Activated CD8-positive, alpha-beta memory T cell treated with anti-CD3 and anti-CD28 coated beads, Interleukin-2, amount 50 U/mL, for 4 hours (primary cell): ENCODE results near the gene PLSCR2.
"Not testable (repeated sequence)": the region's sequence is repeated elsewhere in the genome, so short reads cannot be mapped to it uniquely, and the experiment has no call there.

ENCODE experiments used
- DNase-seq: peaks from one replicate; pipeline ENCODE4 v3.0.0-alpha.2; 2020

PLSCR2 gene

GRCh38 chr3:146469150-146470017, at the start of gene PLSCR2:
Gene PLSCR2, minus strand, starts transcription at chr3:146469561. Its CDS starts 9,657 bp downstream, at chr3:146459904.
- DNase-seq = peak; percentile 74

GRCh38 chr3:146517684-146518435, 48.5 kb upstream of the PLSCR2 start:
- no peak for DNase-seq

- DNase-seq = no peak
These were observed 44.2 kb upstream of the PLSCR2 start for GRCh38 chr3:146513386-146514051.

- DNase-seq = no peak
These were observed 42.2 kb upstream of the PLSCR2 start for GRCh38 chr3:146511402-146512134.

GRCh38 chr3:146507331-146508120, 38.2 kb upstream of the PLSCR2 start:
- DNase-seq = no peak

- no peak for DNase-seq
These were observed 36.2 kb upstream of the PLSCR2 start for GRCh38 chr3:146505516-146505915.

- DNase-seq = no peak
These were observed 35.3 kb upstream of the PLSCR2 start for GRCh38 chr3:146504498-146505197.

GRCh38 chr3:146503461-146504202, 34.3 kb upstream of the PLSCR2 start:
- DNase-seq = no peak

GRCh38 chr3:146502887-146503460, 33.6 kb upstream of the PLSCR2 start:
- DNase-seq = no peak

- no peak for DNase-seq
These were observed 32.4 kb upstream of the PLSCR2 start for GRCh38 chr3:146501752-146502151.

GRCh38 chr3:146499701-146500100, 30.3 kb upstream of the PLSCR2 start:
- no peak for DNase-seq

- DNase-seq = no peak
These were observed 28.8 kb upstream of the PLSCR2 start for GRCh38 chr3:146498002-146498736.

GRCh38 chr3:146497145-146497843, 27.9 kb upstream of the PLSCR2 start:
- not testable (repeated sequence) for DNase-seq

- DNase-seq = no peak
These were observed 27.4 kb upstream of the PLSCR2 start for GRCh38 chr3:146496726-146497125.

GRCh38 chr3:146496251-146496650, 26.9 kb upstream of the PLSCR2 start:
- no peak for DNase-seq

- no peak for DNase-seq
These were observed 24.4 kb upstream of the PLSCR2 start for GRCh38 chr3:146493761-146494160.

- no peak for DNase-seq
These were observed 23.9 kb upstream of the PLSCR2 start for GRCh38 chr3:146493221-146493620.

- DNase-seq = no peak
These were observed 21.9 kb upstream of the PLSCR2 start for GRCh38 chr3:146491303-146491702.

GRCh38 chr3:146485297-146485696, 15.9 kb upstream of the PLSCR2 start:
- no peak for DNase-seq
